ENCODE results near the gene ADORA2B. TPM values are rescaled to one million over a fixed set of nuclear protein-coding genes. Genes with fewer than 3 reads are reported as not detected.
"Not testable (repeated sequence)": the region's sequence is repeated elsewhere in the genome, so short reads cannot be mapped to it uniquely, and the experiment has no call there.

The ADORA2B gene
- 1 to 10 TPM; 4.1 to 4.2 TPM for total RNA-seq

GRCh38 chr17:15944759-15945526 lies at the start of gene ADORA2B:
TSS of gene ADORA2B (plus strand) at chr17:15945130. CDS start at chr17:15945249, 119 bp downstream.
- H3K27ac Mint-ChIP-seq: peak within 1 kb of the TSS; percentile 83

GRCh38 chr17:15896277-15896676 lies 48.7 kb upstream of the ADORA2B start:
- H3K36me3 Mint-ChIP-seq: peaks cover 4% of the 10 kb centered on the region
- POLR2A ChIA-PET: no interaction called here
- no peak overlapping the region for H3K4me3 Mint-ChIP-seq
- H3K27me3 Mint-ChIP-seq: peaks cover 2% of the 10 kb centered on the region
- DNase-seq: no peak
- peaks cover 5% of the 10 kb centered on the region for H3K9me3 Mint-ChIP-seq
- ATAC-seq (ENCODE audit: low read depth): no peak
- H3K4me1 Mint-ChIP-seq: peaks cover 13% of the 10 kb centered on the region
- no peak overlapping the region for H3K27ac Mint-ChIP-seq

More at GRCh38 chr17:15944759-15945526, at the start of gene ADORA2B:
- H3K27me3 Mint-ChIP-seq: peaks cover 12% of the 10 kb centered on the region
- POLR2A ChIA-PET: interaction anchor here (0.6 to 3.5 kb wide), 6 partner anchors 14 to 319 kb away, joined by 3 to 37 read pairs (median 4); partner anchors contain the start of genes NCOR1, TTC19 and ZSWIM7
- H3K9me3 Mint-ChIP-seq: no peaks in the 10 kb centered on the region
- peak within 1 kb of the TSS; percentile 82 for H3K4me3 Mint-ChIP-seq
- peak; percentile 84 for ATAC-seq (ENCODE audit: low read depth)
- peaks cover 11% of the 10 kb centered on the region for H3K4me1 Mint-ChIP-seq
- H3K36me3 Mint-ChIP-seq: no peaks in the 10 kb centered on the region
- peak; percentile 85 for DNase-seq

- Mint-ChIP-seq H3K36me3 (peaks cover 4% of the 10 kb centered on the region), H3K4me3 (peak overlapping the region; percentile 76), H3K27ac (peak overlapping the region; percentile 87), H3K27me3 (peaks cover 2% of the 10 kb centered on the region), H3K4me1 (peaks cover 13% of the 10 kb centered on the region), H3K9me3 (peaks cover 5% of the 10 kb centered on the region)
- DNase-seq: no peak
- no peak for ATAC-seq (ENCODE audit: low read depth)
- POLR2A ChIA-PET: interaction anchor here (0.6 kb wide), 1 partner anchor 35 kb away, joined by 3 read pairs; no protein-coding TSS in a partner anchor
These were observed 48.1 kb upstream of the ADORA2B start for GRCh38 chr17:15896834-15897233.

DNA sequence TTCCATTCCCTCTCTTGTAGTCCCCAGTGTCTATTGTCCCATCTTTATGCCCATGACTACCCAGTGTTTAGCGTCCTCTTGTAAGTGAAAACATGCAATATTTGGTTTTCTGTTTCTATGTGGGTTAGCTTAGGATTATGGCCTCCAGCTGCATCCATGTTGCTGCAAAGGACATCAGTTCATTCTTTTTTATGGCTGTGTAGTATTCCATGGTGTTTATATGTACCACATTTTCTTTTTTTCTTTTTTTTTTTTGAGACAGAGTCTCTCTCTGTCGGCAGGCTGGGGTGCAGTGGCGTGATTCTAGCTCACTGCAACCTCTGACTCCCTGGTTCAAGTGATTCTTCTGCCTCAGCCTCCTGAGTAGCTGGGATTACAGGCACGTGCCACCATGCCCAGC lies 45.3 kb upstream of the ADORA2B start:
- H3K27ac Mint-ChIP-seq; ATAC-seq (ENCODE audit: low read depth); H3K36me3 Mint-ChIP-seq; H3K9me3 Mint-ChIP-seq; H3K4me3 Mint-ChIP-seq; POLR2A ChIA-PET; DNase-seq; H3K27me3 Mint-ChIP-seq: not testable (repeated sequence)
- peaks cover 13% of the 10 kb centered on the region for H3K4me1 Mint-ChIP-seq

GRCh38 chr17:15900871-15901270 lies 44.1 kb upstream of the ADORA2B start:
- Mint-ChIP-seq H3K9me3 (peaks cover 5% of the 10 kb centered on the region), H3K36me3 (peaks cover 4% of the 10 kb centered on the region), H3K27ac (no peak overlapping the region), H3K4me1 (peaks cover 13% of the 10 kb centered on the region), H3K4me3 (no peak overlapping the region), H3K27me3 (no peaks in the 10 kb centered on the region)
- POLR2A ChIA-PET: interaction anchor here (0.8 kb wide), 1 partner anchor 10 kb away, joined by 3 read pairs; no protein-coding TSS in a partner anchor
- DNase-seq (no peak), ATAC-seq (ENCODE audit: low read depth) (no peak)

DNA sequence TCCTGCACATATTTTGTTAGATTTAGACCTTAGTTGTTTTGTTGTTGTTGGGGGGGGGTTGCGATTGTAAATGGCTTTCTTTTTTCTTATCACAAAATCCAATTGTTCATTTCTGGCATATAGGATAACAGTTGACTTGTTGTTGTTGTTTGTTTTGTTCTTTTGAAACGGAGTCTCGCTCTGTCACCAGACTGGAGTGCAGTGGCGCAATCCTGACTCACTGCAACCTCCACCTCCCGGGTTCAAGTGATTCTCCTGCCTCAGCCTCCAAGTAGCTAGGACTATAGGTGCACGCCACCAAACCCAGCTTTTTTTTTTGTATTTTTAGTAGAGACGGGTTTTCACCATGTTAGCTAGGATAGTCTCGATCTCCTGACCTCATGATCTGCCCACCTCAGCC lies 39.7 kb upstream of the ADORA2B start:
- POLR2A ChIA-PET; H3K4me3 Mint-ChIP-seq; DNase-seq; H3K27ac Mint-ChIP-seq; ATAC-seq (ENCODE audit: low read depth); H3K9me3 Mint-ChIP-seq; H3K4me1 Mint-ChIP-seq; H3K27me3 Mint-ChIP-seq; H3K36me3 Mint-ChIP-seq: not testable (repeated sequence)

DNA sequence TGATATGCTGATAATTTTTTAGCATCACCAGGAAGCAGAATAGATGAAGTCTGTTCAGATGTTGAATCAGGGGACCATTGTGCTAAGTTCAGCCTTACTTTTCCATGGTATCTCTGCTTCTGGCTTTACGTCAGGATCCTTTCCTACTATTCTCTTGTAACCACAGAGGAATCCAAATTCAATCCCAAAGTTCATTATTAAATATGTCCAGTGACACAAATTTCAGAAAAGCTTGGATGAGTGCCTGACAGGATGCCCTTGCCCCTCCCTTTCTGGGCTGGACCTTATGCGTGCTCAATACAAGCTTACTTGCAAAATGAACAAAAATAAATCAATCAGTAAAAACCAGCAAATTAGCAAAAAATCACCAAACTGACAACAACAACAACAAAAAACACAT lies 37.6 kb upstream of the ADORA2B start:
- H3K36me3 Mint-ChIP-seq: no peaks in the 10 kb centered on the region
- POLR2A ChIA-PET: no interaction called here
- no peaks in the 10 kb centered on the region for H3K4me1 Mint-ChIP-seq
- no peaks in the 10 kb centered on the region for H3K9me3 Mint-ChIP-seq
- DNase-seq (no peak), ATAC-seq (ENCODE audit: low read depth) (no peak)
- no peak overlapping the region for H3K4me3 Mint-ChIP-seq
- H3K27me3 Mint-ChIP-seq: peaks cover 3% of the 10 kb centered on the region
- no peak overlapping the region for H3K27ac Mint-ChIP-seq

GRCh38 chr17:15908378-15908777 lies 36.6 kb upstream of the ADORA2B start:
- ATAC-seq (ENCODE audit: low read depth): no peak
- POLR2A ChIA-PET: no interaction called here

GRCh38 chr17:15909481-15909991 lies 35.4 kb upstream of the ADORA2B start:
- Mint-ChIP-seq H3K4me1 (no peaks in the 10 kb centered on the region), H3K9me3 (no peaks in the 10 kb centered on the region)
- no peak for ATAC-seq (ENCODE audit: low read depth)

More at GRCh38 chr17:15908378-15908777, 36.6 kb upstream of the ADORA2B start:
- no peak for DNase-seq
- no peaks in the 10 kb centered on the region for H3K9me3 Mint-ChIP-seq
- peaks cover 3% of the 10 kb centered on the region for H3K27me3 Mint-ChIP-seq
- H3K4me1 Mint-ChIP-seq: no peaks in the 10 kb centered on the region
- no peak overlapping the region for H3K27ac Mint-ChIP-seq
- H3K36me3 Mint-ChIP-seq: no peaks in the 10 kb centered on the region
- H3K4me3 Mint-ChIP-seq: no peak overlapping the region

DNA sequence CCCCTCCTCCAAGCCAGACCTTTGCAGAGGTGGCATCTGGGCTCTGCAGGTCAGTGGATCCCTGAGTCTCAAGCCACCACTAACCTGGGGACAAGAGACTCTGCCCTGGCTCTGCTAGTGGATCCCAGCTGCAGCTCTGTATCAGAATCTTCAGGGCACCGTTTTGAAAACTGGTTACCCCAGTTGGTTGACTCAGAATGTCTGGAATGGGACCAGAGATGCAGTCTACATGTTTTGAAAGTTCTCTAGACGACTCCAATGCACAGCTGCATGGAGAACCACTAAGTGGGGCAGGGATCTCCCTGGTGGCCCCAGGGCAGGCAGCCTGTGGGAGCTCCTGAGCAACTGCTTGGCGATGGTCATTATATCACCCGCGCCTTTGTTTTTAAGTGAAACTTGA lies 34.1 kb upstream of the ADORA2B start:
- Mint-ChIP-seq H3K27me3 (peaks cover 3% of the 10 kb centered on the region), H3K4me1 (peaks cover 5% of the 10 kb centered on the region), H3K4me3 (no peak overlapping the region), H3K27ac (no peak overlapping the region), H3K9me3 (no peaks in the 10 kb centered on the region), H3K36me3 (no peaks in the 10 kb centered on the region)
- no peak for DNase-seq
- ATAC-seq (ENCODE audit: low read depth): no peak
- POLR2A ChIA-PET: no interaction called here

More at GRCh38 chr17:15909481-15909991, 35.4 kb upstream of the ADORA2B start:
- DNase-seq: no peak
- H3K4me3 Mint-ChIP-seq: no peak overlapping the region
- peaks cover 3% of the 10 kb centered on the region for H3K27me3 Mint-ChIP-seq
- no peak overlapping the region for H3K27ac Mint-ChIP-seq
- H3K36me3 Mint-ChIP-seq: no peaks in the 10 kb centered on the region
- POLR2A ChIA-PET: no interaction called here

DNA sequence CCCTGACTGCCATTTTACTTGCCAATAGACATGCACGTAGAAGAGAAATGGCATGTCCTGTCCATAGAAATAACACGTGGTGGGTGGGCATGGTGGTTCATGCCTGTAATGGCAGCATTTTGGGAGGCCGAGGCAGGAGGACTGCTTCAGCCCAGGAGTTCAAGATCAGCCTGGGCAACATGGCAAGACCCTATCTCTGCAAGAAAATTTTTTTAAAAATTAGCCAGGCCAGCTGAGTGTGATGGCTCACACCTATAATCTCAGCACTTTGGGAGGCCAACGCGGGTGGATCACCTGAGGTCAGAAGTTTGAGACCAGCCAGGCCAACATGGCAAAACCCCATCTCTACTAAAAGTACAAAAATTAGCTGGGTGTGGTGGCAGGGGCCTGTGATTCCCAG lies 33.2 kb upstream of the ADORA2B start:
- DNase-seq; H3K27ac Mint-ChIP-seq; H3K4me1 Mint-ChIP-seq; ATAC-seq (ENCODE audit: low read depth); H3K27me3 Mint-ChIP-seq; H3K9me3 Mint-ChIP-seq; H3K36me3 Mint-ChIP-seq; POLR2A ChIA-PET; H3K4me3 Mint-ChIP-seq: not testable (repeated sequence)

- Mint-ChIP-seq H3K36me3 (no peaks in the 10 kb centered on the region), H3K27me3 (peaks cover 9% of the 10 kb centered on the region), H3K4me3 (no peak overlapping the region), H3K27ac (no peak overlapping the region), H3K9me3 (no peaks in the 10 kb centered on the region), H3K4me1 (peaks cover 5% of the 10 kb centered on the region)
- DNase-seq (no peak), ATAC-seq (ENCODE audit: low read depth) (no peak)
- POLR2A ChIA-PET: no interaction called here
These were observed 32.4 kb upstream of the ADORA2B start for GRCh38 chr17:15912416-15912955.

DNA sequence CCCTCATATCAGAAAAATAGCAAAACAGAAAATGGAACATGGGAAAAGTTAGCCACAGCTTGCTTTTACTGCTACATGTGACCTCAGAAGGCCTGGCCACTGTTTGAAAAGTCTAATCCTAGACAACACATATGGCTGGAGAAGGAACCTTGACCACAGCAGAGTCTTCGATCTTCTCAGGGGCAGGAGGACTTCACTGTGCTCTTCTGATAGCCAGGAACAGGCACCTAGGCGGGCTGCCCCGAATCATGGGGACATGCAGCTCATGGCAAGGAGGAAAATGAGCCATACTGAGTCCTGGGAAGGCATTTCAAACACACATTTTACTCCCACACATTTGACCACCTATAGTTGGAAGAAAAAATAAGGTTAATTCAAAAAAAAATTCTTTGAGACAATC lies 31.1 kb upstream of the ADORA2B start:
- Mint-ChIP-seq H3K36me3 (no peaks in the 10 kb centered on the region), H3K9me3 (no peaks in the 10 kb centered on the region), H3K27me3 (peaks cover 15% of the 10 kb centered on the region), H3K4me3 (no peak overlapping the region), H3K4me1 (peaks cover 5% of the 10 kb centered on the region), H3K27ac (no peak overlapping the region)
- DNase-seq: no peak
- no peak for ATAC-seq (ENCODE audit: low read depth)
- POLR2A ChIA-PET: interaction anchor here (1.4 kb wide), 1 partner anchor 31 kb away, joined by 3 read pairs; the partner anchor contains the start of gene ADORA2B
